IMR-90 (cell line): ENCODE data around the gene EXD1.

Source experiments
- BHLHE40 ChIP-seq: fragments of 150-350 bp; IDR thresholded peaks from 2 replicates; pipeline ENCODE4 v1.6.1; 2016; ENCODE audit warnings: mild to moderate bottlenecking, low read depth, low read length
- CEBPB ChIP-seq: IDR thresholded peaks from 2 replicates; pipeline ENCODE4 v1.6.1; 2012; ENCODE audit warnings: low read depth, low read length, improper control_type of control experiment
- MAFK ChIP-seq: IDR thresholded peaks from 2 replicates; pipeline ENCODE4 v1.6.1; 2012; ENCODE audit warnings: low read depth, low read length, improper control_type of control experiment
- MAZ ChIP-seq: IDR thresholded peaks from 2 replicates; pipeline ENCODE4 v1.6.1; 2012; ENCODE audit warnings: low read depth, mild to moderate bottlenecking, low read length, improper control_type of control experiment, moderate library complexity, borderline replicate concordance
- NFE2L2 ChIP-seq: fragments of 150-350 bp; IDR thresholded peaks from 2 replicates; pipeline ENCODE4 v1.6.1; 2016; ENCODE audit warnings: low read depth, mild to moderate bottlenecking, low read length
- POLR2A ChIP-seq: IDR thresholded peaks from 2 replicates; pipeline ENCODE4 v1.6.1; 2012; ENCODE audit warnings: mild to moderate bottlenecking, low read depth, low read length
- RAD21 ChIP-seq: IDR thresholded peaks from 2 replicates; pipeline ENCODE4 v1.6.1; 2012; ENCODE audit warnings: low read length, improper control_type of control experiment
- RCOR1 ChIP-seq: IDR thresholded peaks from 2 replicates; pipeline ENCODE4 v1.6.1; 2012; ENCODE audit warnings: mild to moderate bottlenecking, low read length, improper control_type of control experiment; ENCODE audit not compliant: insufficient replicate concordance
- RFX5 ChIP-seq: IDR thresholded peaks from 2 replicates; pipeline ENCODE4 v1.8.0; 2012; ENCODE audit warnings: low read depth, mild to moderate bottlenecking, low read length, moderate library complexity
- SMC3 ChIP-seq: fragments of 150-350 bp; IDR thresholded peaks from 2 replicates; pipeline ENCODE4 v1.6.1; 2016; ENCODE audit warnings: low read depth, mild to moderate bottlenecking, antibody characterized with exemption, low read length, moderate library complexity
- TF ChIP-seq, protein P1 (sequence below): conservative IDR thresholded peaks from 2 replicates; pipeline ENCODE4 v1.5.1; 2012; ENCODE audit warnings: mild to moderate bottlenecking, low read depth, low read length, improper control_type of control experiment
- TF ChIP-seq, protein P2 (sequence below): fragments of 150-350 bp; IDR thresholded peaks from 2 replicates; pipeline ENCODE4 v1.6.1; 2016; ENCODE audit warnings: low read depth, mild to moderate bottlenecking, low read length, moderate library complexity, borderline replicate concordance
- TF ChIP-seq, protein P3 (sequence below): fragments of 150-350 bp; IDR thresholded peaks from 2 replicates; pipeline ENCODE4 v1.6.1; 2017; ENCODE audit warnings: mild to moderate bottlenecking, antibody characterized with exemption, low read length, low read depth

GRCh38 chr15:41139619-41140018, 90.9 kb downstream of the EXD1 start:
- TF ChIP-seq, protein P1, sequence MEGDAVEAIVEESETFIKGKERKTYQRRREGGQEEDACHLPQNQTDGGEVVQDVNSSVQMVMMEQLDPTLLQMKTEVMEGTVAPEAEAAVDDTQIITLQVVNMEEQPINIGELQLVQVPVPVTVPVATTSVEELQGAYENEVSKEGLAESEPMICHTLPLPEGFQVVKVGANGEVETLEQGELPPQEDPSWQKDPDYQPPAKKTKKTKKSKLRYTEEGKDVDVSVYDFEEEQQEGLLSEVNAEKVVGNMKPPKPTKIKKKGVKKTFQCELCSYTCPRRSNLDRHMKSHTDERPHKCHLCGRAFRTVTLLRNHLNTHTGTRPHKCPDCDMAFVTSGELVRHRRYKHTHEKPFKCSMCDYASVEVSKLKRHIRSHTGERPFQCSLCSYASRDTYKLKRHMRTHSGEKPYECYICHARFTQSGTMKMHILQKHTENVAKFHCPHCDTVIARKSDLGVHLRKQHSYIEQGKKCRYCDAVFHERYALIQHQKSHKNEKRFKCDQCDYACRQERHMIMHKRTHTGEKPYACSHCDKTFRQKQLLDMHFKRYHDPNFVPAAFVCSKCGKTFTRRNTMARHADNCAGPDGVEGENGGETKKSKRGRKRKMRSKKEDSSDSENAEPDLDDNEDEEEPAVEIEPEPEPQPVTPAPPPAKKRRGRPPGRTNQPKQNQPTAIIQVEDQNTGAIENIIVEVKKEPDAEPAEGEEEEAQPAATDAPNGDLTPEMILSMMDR = no peak
- TF ChIP-seq, protein P2, sequence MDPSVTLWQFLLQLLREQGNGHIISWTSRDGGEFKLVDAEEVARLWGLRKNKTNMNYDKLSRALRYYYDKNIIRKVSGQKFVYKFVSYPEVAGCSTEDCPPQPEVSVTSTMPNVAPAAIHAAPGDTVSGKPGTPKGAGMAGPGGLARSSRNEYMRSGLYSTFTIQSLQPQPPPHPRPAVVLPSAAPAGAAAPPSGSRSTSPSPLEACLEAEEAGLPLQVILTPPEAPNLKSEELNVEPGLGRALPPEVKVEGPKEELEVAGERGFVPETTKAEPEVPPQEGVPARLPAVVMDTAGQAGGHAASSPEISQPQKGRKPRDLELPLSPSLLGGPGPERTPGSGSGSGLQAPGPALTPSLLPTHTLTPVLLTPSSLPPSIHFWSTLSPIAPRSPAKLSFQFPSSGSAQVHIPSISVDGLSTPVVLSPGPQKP = no peak
- TF ChIP-seq POLR2A (no peak), SMC3 (no peak), MAFK (no peak), RFX5 (no peak), RCOR1 (no peak), RAD21 (no peak), BHLHE40 (no peak), MAZ (no peak), CEBPB (no peak), NFE2L2 (no peak)
- TF ChIP-seq, protein P3, sequence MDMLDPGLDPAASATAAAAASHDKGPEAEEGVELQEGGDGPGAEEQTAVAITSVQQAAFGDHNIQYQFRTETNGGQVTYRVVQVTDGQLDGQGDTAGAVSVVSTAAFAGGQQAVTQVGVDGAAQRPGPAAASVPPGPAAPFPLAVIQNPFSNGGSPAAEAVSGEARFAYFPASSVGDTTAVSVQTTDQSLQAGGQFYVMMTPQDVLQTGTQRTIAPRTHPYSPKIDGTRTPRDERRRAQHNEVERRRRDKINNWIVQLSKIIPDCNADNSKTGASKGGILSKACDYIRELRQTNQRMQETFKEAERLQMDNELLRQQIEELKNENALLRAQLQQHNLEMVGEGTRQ = no peak
